Activated CD4-positive, alpha-beta memory T cell treated with anti-CD3 and anti-CD28 coated beads, Interleukin-2, amount 10 ng/mL, durations not matched to agents 7 days and 5 days (primary cell): Measurements from ENCODE around the gene PRDM4. TPM values are rescaled to one million over a fixed set of nuclear protein-coding genes. Genes with fewer than 3 reads are reported as not detected.
"Not testable (repeated sequence)": the region's sequence is repeated elsewhere in the genome, so short reads cannot be mapped to it uniquely, and the experiment has no call there.

Experiments
- CTCF ChIA-PET: fragments of 350-600 bp; sonication (Branson Sonifier 250); formaldehyde crosslinking; loops from one replicate; lab custom pipeline; 2021; ENCODE audit warnings: antibody characterized with exemption, inconsistent platforms; lab: Charles Lee
- POLR2A ChIA-PET: fragments of 350-600 bp; sonication (Branson Sonifier 250); formaldehyde crosslinking; loops from one replicate; lab custom pipeline; 2021; ENCODE audit warnings: antibody characterized with exemption; lab: Charles Lee
- DNase-seq: peaks from one replicate; pipeline ENCODE4 v3.0.0-alpha.2; 2020
- H3K27ac Mint-ChIP-seq: one replicate; pipeline ENCODE4 v1.8.0; 2021; ENCODE audit warnings: mild to moderate bottlenecking, mixed read lengths
- H3K27me3 Mint-ChIP-seq: one replicate; pipeline ENCODE4 v1.8.0; 2021; ENCODE audit warnings: mixed read lengths
- H3K36me3 Mint-ChIP-seq: one replicate; pipeline ENCODE4 v1.8.0; 2021; ENCODE audit warnings: low read depth, mixed read lengths
- H3K4me1 Mint-ChIP-seq: one replicate; pipeline ENCODE4 v1.8.0; 2021; ENCODE audit warnings: mixed read lengths
- H3K4me3 Mint-ChIP-seq: one replicate; pipeline ENCODE4 v1.8.0; 2021; ENCODE audit warnings: mild to moderate bottlenecking, mixed read lengths
- H3K9me3 Mint-ChIP-seq: one replicate; pipeline ENCODE4 v1.8.0; 2021; ENCODE audit warnings: mixed read lengths
- total RNA-seq, 2 experiments: library from RNA; stranded (reverse); gene quantifications; one replicate each; pipeline ENCODE4 v1.2.3, GENCODE V29; 2021

PRDM4 gene
- total RNA-seq, 2 experiments from 2014 or later = 34.0 to 36.2 TPM

DNA sequence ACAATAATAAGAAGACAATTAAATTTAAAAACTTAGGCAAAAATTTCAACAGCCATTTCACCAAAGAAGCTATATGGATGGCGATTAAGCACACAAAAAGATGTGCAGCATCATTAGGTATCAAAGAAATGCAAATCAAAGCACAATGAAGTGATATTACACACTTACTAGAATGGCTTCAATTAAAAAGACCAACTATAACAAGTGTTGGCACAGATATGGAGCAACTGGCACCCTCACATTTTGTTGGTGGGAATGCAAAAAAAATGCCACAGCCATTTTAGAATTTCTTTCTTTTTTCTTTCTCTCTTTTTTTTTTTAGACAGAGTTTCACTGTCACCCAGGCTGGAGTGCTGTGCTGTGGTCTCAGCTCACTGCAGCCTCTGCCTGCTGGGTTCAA is 1.9 kb upstream of the PRDM4 start:
- Mint-ChIP-seq H3K4me3 (no peak overlapping the region), H3K9me3 (no peaks in the 10 kb centered on the region), H3K27ac (no peak overlapping the region), H3K4me1 (peaks cover 23% of the 10 kb centered on the region), H3K36me3 (peaks cover 15% of the 10 kb centered on the region), H3K27me3 (peaks cover 9% of the 10 kb centered on the region)
- ChIA-PET POLR2A (interaction anchor here (1.3 kb wide), 1 partner anchor 669 kb away, joined by 3 read pairs; the partner anchor contains the start of gene CRY1), CTCF (no interaction called here)
- DNase-seq = no peak

DNA sequence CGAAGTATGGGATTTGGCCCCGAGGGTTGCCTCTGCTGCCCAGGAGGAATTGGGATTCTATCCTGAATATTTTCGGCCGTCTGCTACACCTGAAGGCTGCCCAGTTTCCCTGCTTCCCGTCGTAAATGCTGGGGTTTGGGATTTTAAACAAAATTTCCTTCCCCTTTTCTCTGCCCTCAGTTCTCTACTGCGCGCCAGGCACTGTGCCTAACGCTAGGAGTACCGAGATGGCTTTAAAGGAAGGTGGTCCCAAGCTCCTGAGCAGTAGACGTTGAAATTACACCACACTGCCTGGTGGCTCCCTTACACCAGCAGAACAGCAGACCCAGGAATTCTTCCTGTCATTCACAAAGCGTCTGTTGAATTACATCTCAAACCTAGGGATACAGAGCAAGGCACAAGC is 566 bp upstream of the PRDM4 start:
- ChIA-PET POLR2A (interaction anchor here (1.3 kb wide), 1 partner anchor 668 kb away, joined by 3 read pairs; the partner anchor contains the start of gene CRY1), CTCF (no interaction called here)
- DNase-seq = no peak
- H3K4me1 Mint-ChIP-seq = peaks cover 33% of the 10 kb centered on the region
- H3K27ac Mint-ChIP-seq = peak overlapping the region; percentile 53
- no peaks in the 10 kb centered on the region for H3K9me3 Mint-ChIP-seq
- peak overlapping the region; percentile 77 for H3K4me3 Mint-ChIP-seq
- peaks cover 4% of the 10 kb centered on the region for H3K27me3 Mint-ChIP-seq
- H3K36me3 Mint-ChIP-seq = peaks cover 24% of the 10 kb centered on the region

DNA sequence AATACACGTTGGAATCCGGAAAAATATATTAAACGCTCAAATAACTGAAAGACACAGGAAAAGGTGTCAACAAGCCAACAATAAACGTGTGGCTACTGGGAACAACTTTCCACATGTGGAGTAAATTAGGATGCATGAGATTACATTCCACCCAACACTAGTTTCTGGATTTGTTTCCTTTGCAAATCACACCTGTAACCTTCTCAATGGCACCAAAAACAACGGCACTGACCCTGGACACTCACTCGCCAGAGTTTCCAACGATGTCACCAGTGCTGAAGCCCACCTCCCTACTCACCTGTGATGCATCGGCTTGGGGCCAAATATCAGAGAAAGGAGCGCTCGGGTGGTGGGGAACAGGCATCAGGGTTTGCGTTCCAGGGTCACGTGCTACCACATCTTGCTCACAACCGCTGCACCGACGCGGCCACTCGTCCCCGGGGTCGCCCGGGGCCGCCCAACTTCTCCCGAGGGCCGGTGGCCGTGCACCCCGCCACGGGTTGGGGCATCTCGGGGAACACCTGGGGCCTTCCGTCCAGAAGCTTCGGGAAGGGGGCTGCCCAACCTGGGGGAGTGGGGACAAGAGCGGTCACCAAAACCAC is 629 bp downstream of the PRDM4 start:
- ChIA-PET CTCF (no interaction called here), POLR2A (interaction anchor here (0.7 to 4.5 kb wide), 6 partner anchors 8 to 931 kb away, joined by 3 to 36 read pairs (median 4); partner anchors contain the start of gene PWP1)
- peaks cover 31% of the 10 kb centered on the region for H3K36me3 Mint-ChIP-seq
- H3K9me3 Mint-ChIP-seq = no peaks in the 10 kb centered on the region
- DNase-seq = peak; percentile 50
- peaks cover 34% of the 10 kb centered on the region for H3K4me1 Mint-ChIP-seq
- peaks cover 4% of the 10 kb centered on the region for H3K27me3 Mint-ChIP-seq
- H3K27ac Mint-ChIP-seq = peak overlapping the region; percentile 91
- H3K4me3 Mint-ChIP-seq = peak overlapping the region; percentile 89

DNA sequence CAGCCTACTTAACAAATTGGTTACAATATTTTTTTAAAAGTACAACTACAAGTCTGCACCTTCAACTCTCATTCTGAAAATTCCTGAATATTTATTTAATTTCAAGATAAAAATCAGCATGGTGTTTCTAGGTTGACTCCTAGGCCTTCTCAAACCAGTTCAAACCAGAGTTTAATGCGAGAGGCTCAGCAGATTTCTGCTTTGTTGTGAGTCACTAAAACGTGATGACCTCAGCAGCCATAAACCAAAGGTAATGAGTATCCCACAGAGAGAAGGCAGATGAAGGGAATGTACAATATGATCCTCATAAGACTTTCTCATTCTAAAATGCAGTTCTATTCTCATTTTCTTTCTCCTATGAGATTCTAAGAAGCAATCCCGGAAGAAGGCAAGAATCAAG is 1.5 kb downstream of the PRDM4 start:
- H3K4me3 Mint-ChIP-seq = peak overlapping the region; percentile 89
- ChIA-PET POLR2A (interaction anchor here (0.7 to 4.5 kb wide), 6 partner anchors 9 to 932 kb away, joined by 3 to 36 read pairs (median 4); partner anchors contain the start of gene PWP1), CTCF (interaction anchor here (1.6 to 1.7 kb wide), 2 partner anchors 74 to 127 kb away, joined by 5 read pairs; partner anchors contain the start of gene PWP1)
- peaks cover 3% of the 10 kb centered on the region for H3K27me3 Mint-ChIP-seq
- no peaks in the 10 kb centered on the region for H3K9me3 Mint-ChIP-seq
- peaks cover 34% of the 10 kb centered on the region for H3K4me1 Mint-ChIP-seq
- peak overlapping the region; percentile 91 for H3K27ac Mint-ChIP-seq
- DNase-seq = peak; percentile 47
- H3K36me3 Mint-ChIP-seq = peaks cover 38% of the 10 kb centered on the region

DNA sequence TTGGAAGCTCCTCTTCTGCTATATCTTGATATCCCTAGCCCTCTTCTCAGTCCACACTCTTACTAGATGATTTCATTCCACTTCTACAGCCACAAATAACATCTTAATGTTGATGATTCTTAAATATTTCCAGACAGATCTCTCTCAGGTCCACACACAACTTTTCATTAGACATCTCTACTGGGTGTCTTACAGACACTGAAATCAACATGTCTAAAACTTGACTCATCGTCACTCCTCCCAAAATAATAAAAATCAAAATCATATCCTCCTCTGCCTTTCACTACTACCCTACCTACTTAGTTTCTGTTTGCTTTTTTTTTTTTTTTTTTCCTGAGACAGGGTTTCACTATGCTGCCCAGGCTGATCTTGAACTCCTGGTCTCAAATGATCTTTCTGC is 11.9 kb downstream of the PRDM4 start:
- H3K27ac Mint-ChIP-seq = no peak overlapping the region
- POLR2A ChIA-PET = interaction anchor here (1.2 to 2.3 kb wide), 2 partner anchors 9 to 11 kb away, joined by 5 to 7 read pairs; no protein-coding TSS in a partner anchor

DNA sequence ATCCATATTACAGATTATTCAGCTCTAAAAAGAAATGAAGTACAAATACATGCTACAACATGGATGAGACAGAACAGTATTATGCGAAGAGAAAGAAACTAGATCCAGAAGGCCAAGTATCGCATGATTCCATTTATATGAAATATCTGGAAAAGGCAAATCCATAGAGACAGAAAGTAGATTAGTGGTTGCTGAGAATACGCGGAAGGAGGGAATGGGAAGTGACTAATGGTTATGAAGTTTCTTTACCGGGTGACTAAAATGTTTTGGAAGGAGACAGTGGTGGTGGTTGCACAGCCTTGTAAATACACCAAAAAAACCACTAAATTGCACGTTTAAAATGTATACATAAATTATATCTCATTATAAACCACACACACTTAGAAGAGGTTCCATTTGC is 12.5 kb downstream of the PRDM4 start:
- Mint-ChIP-seq H3K4me1 (no peaks in the 10 kb centered on the region), H3K27ac (no peak overlapping the region), H3K4me3 (no peak overlapping the region), H3K27me3 (no peaks in the 10 kb centered on the region), H3K9me3 (no peaks in the 10 kb centered on the region), H3K36me3 (peaks cover 40% of the 10 kb centered on the region)
- POLR2A ChIA-PET = interaction anchor here (1.2 to 2.3 kb wide), 2 partner anchors 10 to 12 kb away, joined by 5 to 7 read pairs; no protein-coding TSS in a partner anchor
- DNase-seq = no peak
- CTCF ChIA-PET = interaction anchor here (0.6 to 0.7 kb wide), 2 partner anchors 73 to 502 kb away, joined by 3 to 5 read pairs; no protein-coding TSS in a partner anchor

More for the DNA sequence above, 11.9 kb downstream of the PRDM4 start:
- H3K36me3 Mint-ChIP-seq = peaks cover 44% of the 10 kb centered on the region
- H3K4me3 Mint-ChIP-seq = no peak overlapping the region
- DNase-seq = no peak
- no peaks in the 10 kb centered on the region for H3K27me3 Mint-ChIP-seq
- CTCF ChIA-PET = interaction anchor here (0.7 kb wide), 1 partner anchor 502 kb away, joined by 5 read pairs; no protein-coding TSS in a partner anchor
- no peaks in the 10 kb centered on the region for H3K4me1 Mint-ChIP-seq
- H3K9me3 Mint-ChIP-seq = no peaks in the 10 kb centered on the region

DNA sequence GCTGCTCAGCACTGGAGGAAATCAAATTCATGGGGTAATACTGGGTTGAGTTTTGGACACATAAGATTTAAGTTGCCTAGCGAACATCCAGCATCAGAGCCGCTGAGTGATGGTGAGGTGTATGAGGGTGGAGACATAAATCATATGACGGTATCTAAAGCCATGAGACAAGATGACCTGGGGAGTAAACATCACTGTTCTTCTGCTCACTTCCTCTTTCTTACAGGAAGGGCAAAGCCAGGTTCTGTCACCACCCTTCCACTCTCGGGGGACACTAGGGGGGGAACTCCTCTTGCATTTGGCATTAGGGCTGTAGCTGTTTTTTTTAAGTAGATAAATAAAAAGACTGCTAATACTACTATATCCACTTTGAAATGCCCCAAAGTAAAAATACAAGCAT is 24.0 kb downstream of the PRDM4 start:
- Mint-ChIP-seq H3K36me3 (peaks cover 78% of the 10 kb centered on the region), H3K4me1 (peaks cover 9% of the 10 kb centered on the region), H3K27ac (no peak overlapping the region), H3K27me3 (no peaks in the 10 kb centered on the region), H3K9me3 (no peaks in the 10 kb centered on the region), H3K4me3 (no peak overlapping the region)
- no peak for DNase-seq
- CTCF ChIA-PET = no interaction called here
- POLR2A ChIA-PET = no interaction called here

DNA sequence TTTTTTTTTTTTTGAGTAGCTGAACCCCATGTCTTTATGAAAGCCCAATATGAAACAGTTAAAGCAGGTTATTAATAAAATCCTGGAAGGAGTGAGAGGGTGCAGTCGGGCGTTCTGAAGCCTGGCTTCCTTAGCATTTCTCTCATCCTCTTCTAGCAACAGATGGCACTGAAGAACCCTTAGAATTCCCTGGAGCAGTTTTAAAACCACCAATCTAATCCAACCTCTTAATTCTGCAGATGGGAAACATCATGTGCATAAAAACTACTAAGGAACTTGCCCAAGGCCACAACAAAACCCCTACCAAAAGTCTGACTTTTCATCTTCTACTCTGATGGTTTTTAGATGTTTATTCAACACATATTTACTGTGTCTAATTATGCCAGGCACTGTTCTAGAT is 25.2 kb downstream of the PRDM4 start:
- POLR2A ChIA-PET = no interaction called here

DNA sequence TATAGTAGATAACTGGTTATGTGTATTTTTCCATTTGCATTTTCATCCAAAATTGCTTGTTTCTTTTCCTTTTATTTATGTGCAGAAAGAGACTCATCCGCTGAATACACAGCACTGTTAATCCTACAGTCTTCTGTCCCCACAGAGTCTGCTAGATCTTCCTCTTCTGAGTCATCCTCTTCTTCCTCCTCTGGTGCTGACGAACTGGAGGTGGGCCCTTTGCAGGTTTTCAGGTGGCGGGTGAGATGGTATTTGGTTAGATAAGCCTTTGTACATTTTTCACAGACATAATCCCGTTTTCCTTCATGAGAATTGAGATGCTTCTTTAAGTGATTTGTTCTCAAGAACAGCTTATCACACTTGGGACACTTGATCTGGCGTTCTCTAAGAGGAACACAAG is 26.8 kb downstream of the PRDM4 start:
- Mint-ChIP-seq H3K9me3 (no peaks in the 10 kb centered on the region), H3K27ac (no peak overlapping the region), H3K36me3 (peaks cover 54% of the 10 kb centered on the region), H3K4me3 (no peak overlapping the region), H3K27me3 (no peaks in the 10 kb centered on the region), H3K4me1 (peaks cover 9% of the 10 kb centered on the region)
- CTCF ChIA-PET = no interaction called here
- no peak for DNase-seq
- POLR2A ChIA-PET = no interaction called here

More for the DNA sequence above, 25.2 kb downstream of the PRDM4 start:
- no peaks in the 10 kb centered on the region for H3K9me3 Mint-ChIP-seq
- peaks cover 9% of the 10 kb centered on the region for H3K4me1 Mint-ChIP-seq
- no peak overlapping the region for H3K4me3 Mint-ChIP-seq
- H3K27ac Mint-ChIP-seq = no peak overlapping the region
- no peak for DNase-seq
- H3K36me3 Mint-ChIP-seq = peaks cover 67% of the 10 kb centered on the region
- CTCF ChIA-PET = no interaction called here
- no peaks in the 10 kb centered on the region for H3K27me3 Mint-ChIP-seq

DNA sequence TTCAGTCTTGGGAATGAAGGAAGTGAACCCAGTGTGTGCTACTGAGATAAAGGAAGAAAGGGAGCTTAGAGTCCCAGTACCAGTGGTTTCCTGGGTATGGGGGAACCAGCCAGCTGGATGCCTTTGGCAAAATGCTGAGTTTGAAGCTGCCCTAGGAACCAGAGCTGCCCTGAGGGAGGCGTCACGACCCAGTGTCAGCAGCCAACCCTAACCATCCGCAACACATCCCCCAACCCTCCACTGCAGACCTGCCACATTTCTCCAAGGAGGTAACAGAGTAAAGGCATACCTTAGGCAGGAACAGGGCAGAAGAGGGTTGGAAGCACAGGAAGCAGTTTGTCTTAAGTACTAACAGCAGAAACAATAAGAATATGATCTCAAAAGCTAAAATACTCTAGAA is 28.6 kb downstream of the PRDM4 start:
- DNase-seq = no peak
- H3K4me3 Mint-ChIP-seq = no peak overlapping the region
- H3K27ac Mint-ChIP-seq = no peak overlapping the region
- no peaks in the 10 kb centered on the region for H3K27me3 Mint-ChIP-seq
- no peaks in the 10 kb centered on the region for H3K9me3 Mint-ChIP-seq
- H3K4me1 Mint-ChIP-seq = peaks cover 8% of the 10 kb centered on the region
- CTCF ChIA-PET = no interaction called here
- POLR2A ChIA-PET = interaction anchor here (1.2 to 1.5 kb wide), 3 partner anchors 11 to 46 kb away, joined by 3 to 4 read pairs (median 3); partner anchors contain the start of gene PWP1
- peaks cover 36% of the 10 kb centered on the region for H3K36me3 Mint-ChIP-seq

DNA sequence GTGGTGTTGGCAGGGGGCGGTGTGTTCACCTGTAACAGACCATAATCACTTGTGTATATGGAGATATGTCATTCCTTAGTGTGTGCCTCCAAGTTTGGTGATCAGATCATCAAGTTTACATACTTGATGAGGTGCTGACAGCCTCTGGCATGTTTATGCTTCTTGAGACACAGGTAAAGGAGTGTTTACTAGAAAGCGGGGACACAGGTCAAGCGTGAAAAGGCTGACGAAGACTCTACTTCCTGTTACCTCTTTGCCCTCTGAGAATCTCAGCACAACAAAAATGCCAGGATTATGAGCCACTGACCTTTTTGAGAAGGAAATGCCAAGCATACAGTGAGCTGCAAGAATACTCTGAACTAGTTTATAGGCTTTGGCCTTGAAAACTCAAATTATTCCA is 29.6 kb downstream of the PRDM4 start:
- ChIA-PET POLR2A (interaction anchor here (1.4 kb wide), 1 partner anchor 45 kb away, joined by 3 read pairs; the partner anchor contains the start of gene PWP1), CTCF (no interaction called here)
- Mint-ChIP-seq H3K27me3 (peaks cover 2% of the 10 kb centered on the region), H3K9me3 (no peaks in the 10 kb centered on the region), H3K4me3 (no peak overlapping the region), H3K27ac (no peak overlapping the region), H3K36me3 (peaks cover 28% of the 10 kb centered on the region), H3K4me1 (no peaks in the 10 kb centered on the region)
- DNase-seq = no peak

DNA sequence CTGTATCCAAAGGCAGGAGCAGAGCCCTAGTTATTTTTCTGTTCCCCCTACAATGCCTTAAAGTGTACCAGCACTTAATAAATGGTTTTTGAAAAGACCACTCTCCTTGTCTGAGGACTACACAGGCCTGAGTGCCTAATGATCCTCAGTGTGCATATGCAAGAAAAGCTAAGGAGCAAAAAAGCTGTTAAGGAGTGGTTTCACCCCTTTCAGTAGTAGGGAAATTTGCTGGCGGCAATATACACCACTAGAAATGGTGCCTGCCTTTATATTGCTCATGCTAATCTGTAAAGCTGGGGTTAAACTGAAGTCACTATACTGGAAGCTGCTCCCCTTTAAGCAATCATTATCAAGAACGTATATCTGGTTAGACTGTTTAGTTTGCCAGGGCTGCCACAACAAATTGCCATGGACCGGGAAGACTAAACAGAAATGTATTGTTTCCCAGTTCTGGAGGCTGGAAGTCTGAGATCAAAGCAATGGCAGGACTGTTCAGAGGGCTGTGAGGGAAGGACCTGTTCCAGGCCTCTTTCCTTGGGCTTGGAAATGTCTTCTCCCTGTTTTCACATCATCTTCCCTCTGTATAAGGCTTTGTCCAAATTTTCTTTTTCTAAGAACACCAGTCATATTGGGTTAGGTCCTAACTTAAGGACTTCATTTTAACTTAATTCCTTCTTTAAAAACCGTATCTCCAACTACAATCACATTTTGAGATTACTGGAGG is 30.2 kb downstream of the PRDM4 start:
- CTCF ChIA-PET = no interaction called here
- POLR2A ChIA-PET = no interaction called here
- Mint-ChIP-seq H3K4me1 (no peaks in the 10 kb centered on the region), H3K27me3 (peaks cover 2% of the 10 kb centered on the region), H3K9me3 (no peaks in the 10 kb centered on the region), H3K27ac (no peak overlapping the region), H3K4me3 (no peak overlapping the region), H3K36me3 (peaks cover 22% of the 10 kb centered on the region)
- no peak for DNase-seq

DNA sequence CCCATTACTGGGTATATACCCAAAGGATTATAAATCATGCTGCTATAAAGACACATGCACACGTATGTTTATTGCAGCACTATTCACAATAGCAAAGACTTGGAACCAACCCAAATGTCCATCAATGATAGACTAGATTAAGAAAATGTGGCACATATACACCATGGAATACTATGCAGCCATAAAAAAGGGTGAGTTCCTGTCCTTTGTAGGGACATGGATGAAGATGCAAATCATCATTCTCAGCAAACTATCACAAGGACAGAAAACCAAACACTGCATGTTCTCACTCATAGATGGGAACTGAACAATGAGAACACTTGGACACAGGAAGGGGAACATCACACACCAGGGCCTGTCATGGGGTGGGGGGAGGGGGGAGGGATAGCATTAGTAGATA is 33.2 kb downstream of the PRDM4 start:
- H3K27ac Mint-ChIP-seq, H3K36me3 Mint-ChIP-seq, CTCF ChIA-PET, H3K4me1 Mint-ChIP-seq, H3K4me3 Mint-ChIP-seq, H3K27me3 Mint-ChIP-seq, POLR2A ChIA-PET, H3K9me3 Mint-ChIP-seq, DNase-seq: not testable (repeated sequence)
